ENCODE measurements around the gene NELL1. TPM values are rescaled to one million over a fixed set of nuclear protein-coding genes. Genes with fewer than 3 reads are reported as not detected.

The NELL1 gene
- total and polyA plus RNA-seq, 2 donors (not counting 3 experiments of a cell fraction or from before 2014, with no cell fraction given), result not detected

GRCh38 chr11:21546703-21547102 lies 877.3 kb downstream of the NELL1 start:
- CTCF ChIA-PET, result no interaction called here
- Histone ChIP-seq H4K20me1 (replicated peaks; ENCODE audit: control insufficient read depth, extremely low read depth, insufficient read depth, low read length) (no peaks in the 10 kb centered on the region), H3K27me3 (ENCODE audit: control insufficient read depth in 2 of 2, insufficient read depth in 2 of 2, low read length in 2 of 2) (no peaks in the 10 kb centered on the region), H3K4me2 (ENCODE audit: insufficient read depth, low read length) (no peak overlapping the region), H3K36me3 (ENCODE audit: control insufficient read depth in 2 of 2, extremely low read depth in 1 of 2, insufficient read depth in 2 of 2, low read length in 2 of 2) (no peaks in the 10 kb centered on the region), H2AFZ (ENCODE audit: low read depth, low read length) (no peak overlapping the region), H3K4me3 (replicated peaks in 1 of 3; ENCODE audit: insufficient read depth in 1 of 3, low read depth in 1 of 3, low read length in 3 of 3) (no peak overlapping the region), H3K9ac (replicated peaks; ENCODE audit: extremely low read depth, insufficient read depth, low read length) (no peak overlapping the region), H3K9me3 (replicated peaks; ENCODE audit: control insufficient read depth, insufficient read depth, low read length) (peaks cover 3% of the 10 kb centered on the region), H3K27ac (ENCODE audit: insufficient read depth, low read depth, low read length) (no peak overlapping the region), H3K4me1 (ENCODE audit: control insufficient read depth, extremely low read depth, insufficient read depth, low read length) (no peaks in the 10 kb centered on the region), H3K79me2 (ENCODE audit: control insufficient read depth, insufficient read depth, low read length) (no peaks in the 10 kb centered on the region), H3K9me1 (replicated peaks; ENCODE audit: control insufficient read depth, extremely low read depth, insufficient read depth, low read length) (no peaks in the 10 kb centered on the region)
- TF ChIP-seq MYC (IDR thresholded peaks at IDR 0.05; ENCODE audit: low read depth, low read length) (no peak), EZH2 (IDR thresholded peaks at IDR 0.05; ENCODE audit: borderline replicate concordance, low read depth, low read length, severe bottlenecking) (no peak), GATA2 (IDR thresholded peaks at IDR 0.05; ENCODE audit: insufficient read depth, insufficient read length, low read depth, low read length) (no peak), MAX (IDR thresholded peaks at IDR 0.05; ENCODE audit: insufficient read depth, insufficient read length) (no peak), POLR2AphosphoS5 (IDR thresholded peaks at IDR 0.05; ENCODE audit: insufficient read depth, low read depth, low read length) (no peak), POLR2A (IDR thresholded peaks at IDR 0.05; ENCODE audit: low read depth, low read length) (no peak), JUN (IDR thresholded peaks at IDR 0.05; ENCODE audit: borderline replicate concordance, insufficient read depth, insufficient read length, low read depth) (no peak)
- TF ChIP-seq, protein P1, sequence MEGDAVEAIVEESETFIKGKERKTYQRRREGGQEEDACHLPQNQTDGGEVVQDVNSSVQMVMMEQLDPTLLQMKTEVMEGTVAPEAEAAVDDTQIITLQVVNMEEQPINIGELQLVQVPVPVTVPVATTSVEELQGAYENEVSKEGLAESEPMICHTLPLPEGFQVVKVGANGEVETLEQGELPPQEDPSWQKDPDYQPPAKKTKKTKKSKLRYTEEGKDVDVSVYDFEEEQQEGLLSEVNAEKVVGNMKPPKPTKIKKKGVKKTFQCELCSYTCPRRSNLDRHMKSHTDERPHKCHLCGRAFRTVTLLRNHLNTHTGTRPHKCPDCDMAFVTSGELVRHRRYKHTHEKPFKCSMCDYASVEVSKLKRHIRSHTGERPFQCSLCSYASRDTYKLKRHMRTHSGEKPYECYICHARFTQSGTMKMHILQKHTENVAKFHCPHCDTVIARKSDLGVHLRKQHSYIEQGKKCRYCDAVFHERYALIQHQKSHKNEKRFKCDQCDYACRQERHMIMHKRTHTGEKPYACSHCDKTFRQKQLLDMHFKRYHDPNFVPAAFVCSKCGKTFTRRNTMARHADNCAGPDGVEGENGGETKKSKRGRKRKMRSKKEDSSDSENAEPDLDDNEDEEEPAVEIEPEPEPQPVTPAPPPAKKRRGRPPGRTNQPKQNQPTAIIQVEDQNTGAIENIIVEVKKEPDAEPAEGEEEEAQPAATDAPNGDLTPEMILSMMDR (IDR thresholded peaks at IDR 0.05; ENCODE audit: extremely low read depth in 1 of 2, insufficient read depth in 1 of 2, low read depth in 1 of 2, low read length in 2 of 2), result no peak
- FAIRE-seq, result no peak
- dilution Hi-C loops (cut with MboI; ENCODE audit: extremely low pct_ligation_motif_present, low sequenced_read_pairs), result no loop called here
- POLR2A ChIA-PET, result no interaction called here
- intact Hi-C loops (cut with micrococcal nuclease), result no loop called here
- no TSS peak for BruUV-seq (replicated peaks)
- DNase-seq (ENCODE audit: low read depth, low spot score), result no peak

Data from endothelial cell of umbilical vein (primary cell).